Measurements from ENCODE around the gene COQ8B.
"Not testable (repeated sequence)": the region's sequence is repeated elsewhere in the genome, so short reads cannot be mapped to it uniquely, and the experiment has no call there.

COQ8B gene

DNA sequence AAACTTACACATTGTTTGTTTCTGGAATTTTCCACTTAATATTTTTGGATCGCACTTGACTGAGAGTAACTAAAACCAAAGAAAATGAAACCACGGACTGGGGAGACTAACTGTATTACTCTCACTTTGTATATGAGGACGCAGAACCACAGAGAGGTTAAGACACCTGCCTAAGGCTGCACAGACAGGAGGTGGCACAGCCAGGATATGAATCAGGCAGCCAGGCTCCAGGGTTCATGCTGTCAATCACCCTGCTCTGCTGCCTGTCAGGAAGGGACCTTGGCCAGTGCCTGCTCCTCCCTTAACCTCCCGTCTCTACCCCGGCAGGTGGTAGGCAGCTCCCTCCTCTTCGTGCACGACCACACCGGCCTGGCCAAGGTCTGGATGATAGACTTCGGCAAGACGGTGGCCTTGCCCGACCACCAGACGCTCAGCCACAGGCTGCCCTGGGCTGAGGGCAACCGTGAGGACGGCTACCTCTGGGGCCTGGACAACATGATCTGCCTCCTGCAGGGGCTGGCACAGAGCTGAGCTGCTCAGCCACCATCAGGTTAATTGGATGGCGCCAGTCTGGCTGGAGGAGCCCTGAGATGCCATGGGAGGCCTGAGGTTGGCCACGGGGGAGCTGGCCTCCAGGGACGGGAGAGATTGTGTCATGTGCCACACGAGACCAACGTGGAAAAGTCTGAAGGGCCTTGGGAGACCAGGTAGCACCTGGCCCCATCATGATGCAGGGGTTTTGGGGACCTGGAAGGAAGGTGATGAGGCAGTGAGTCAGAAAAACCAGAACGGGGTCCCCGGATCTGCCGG, 22.5 kb upstream of the COQ8B start:
- POLR2A ChIA-PET (ENCODE audit: low non-redundant PET) = no interaction called here
- CTCF ChIA-PET = interaction anchor here (0.6 to 1.5 kb wide), 2 partner anchors 16 to 600 kb away, joined by 3 to 7 read pairs; no protein-coding TSS in a partner anchor
- DNase-seq (ENCODE audit: low spot score) = no peak
- TF ChIP-seq, protein P1, sequence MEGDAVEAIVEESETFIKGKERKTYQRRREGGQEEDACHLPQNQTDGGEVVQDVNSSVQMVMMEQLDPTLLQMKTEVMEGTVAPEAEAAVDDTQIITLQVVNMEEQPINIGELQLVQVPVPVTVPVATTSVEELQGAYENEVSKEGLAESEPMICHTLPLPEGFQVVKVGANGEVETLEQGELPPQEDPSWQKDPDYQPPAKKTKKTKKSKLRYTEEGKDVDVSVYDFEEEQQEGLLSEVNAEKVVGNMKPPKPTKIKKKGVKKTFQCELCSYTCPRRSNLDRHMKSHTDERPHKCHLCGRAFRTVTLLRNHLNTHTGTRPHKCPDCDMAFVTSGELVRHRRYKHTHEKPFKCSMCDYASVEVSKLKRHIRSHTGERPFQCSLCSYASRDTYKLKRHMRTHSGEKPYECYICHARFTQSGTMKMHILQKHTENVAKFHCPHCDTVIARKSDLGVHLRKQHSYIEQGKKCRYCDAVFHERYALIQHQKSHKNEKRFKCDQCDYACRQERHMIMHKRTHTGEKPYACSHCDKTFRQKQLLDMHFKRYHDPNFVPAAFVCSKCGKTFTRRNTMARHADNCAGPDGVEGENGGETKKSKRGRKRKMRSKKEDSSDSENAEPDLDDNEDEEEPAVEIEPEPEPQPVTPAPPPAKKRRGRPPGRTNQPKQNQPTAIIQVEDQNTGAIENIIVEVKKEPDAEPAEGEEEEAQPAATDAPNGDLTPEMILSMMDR (conservative IDR thresholded peaks at IDR 0.05; ENCODE audit: low read depth) = no peak
- H3K27ac ChIP-seq = peak overlapping the region; percentile 69

DNA sequence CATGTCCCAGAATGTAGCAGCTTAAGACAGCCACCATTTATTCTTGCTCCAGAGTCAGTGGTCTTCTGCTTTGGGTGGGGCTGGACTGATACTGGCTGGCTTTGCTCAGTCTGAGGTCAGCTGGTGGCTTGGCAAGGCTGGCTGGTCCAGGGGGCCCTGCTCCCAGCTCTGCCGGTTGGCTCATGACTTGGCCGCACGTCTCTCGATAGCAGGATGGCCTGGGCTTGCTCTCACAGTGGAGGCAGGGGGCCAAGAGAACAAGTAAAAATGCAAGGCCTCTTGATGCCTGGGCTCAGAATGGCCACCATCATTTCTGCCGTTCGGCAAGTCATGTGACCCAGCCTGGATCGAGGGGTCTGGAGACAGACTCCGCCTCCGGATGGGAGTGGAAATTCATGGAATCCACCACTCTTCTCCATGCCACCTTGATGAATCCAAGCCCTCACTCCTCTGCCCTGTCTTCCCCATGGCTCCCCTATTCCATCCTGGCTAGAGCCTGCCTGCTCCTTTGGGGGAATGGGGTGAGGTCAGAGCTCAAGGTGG, 20.5 kb upstream of the COQ8B start:
- ChIA-PET POLR2A (ENCODE audit: low non-redundant PET) (no interaction called here), CTCF (no interaction called here)
- peak overlapping the region; percentile 40; the same call in 1 of the 2 replicates for H3K27ac ChIP-seq
- no peak for DNase-seq (ENCODE audit: low spot score)
- TF ChIP-seq, protein P1 (conservative IDR thresholded peaks at IDR 0.05; ENCODE audit: low read depth) = no peak

GRCh38 chr19:40736661-40737060, 20.0 kb upstream of the COQ8B start:
- peak overlapping the region; percentile 40 for H3K27ac ChIP-seq
- ChIA-PET POLR2A (ENCODE audit: low non-redundant PET) (interaction anchor here (1.4 kb wide), 1 partner anchor 14 kb away, joined by 4 read pairs; the partner anchor contains the start of gene ACTMAP), CTCF (no interaction called here)
- TF ChIP-seq, protein P1 (conservative IDR thresholded peaks at IDR 0.05; ENCODE audit: low read depth) = no peak
- DNase-seq (ENCODE audit: low spot score) = no peak

GRCh38 chr19:40735013-40735771, 18.5 kb upstream of the COQ8B start:
- ChIA-PET CTCF (no interaction called here), POLR2A (ENCODE audit: low non-redundant PET) (interaction anchor here (1.4 kb wide), 1 partner anchor 15 kb away, joined by 4 read pairs; the partner anchor contains the start of gene ACTMAP)
- peak overlapping the region; percentile 63 for H3K27ac ChIP-seq

GRCh38 chr19:40733149-40733548, 16.5 kb upstream of the COQ8B start:
- DNase-seq (ENCODE audit: low spot score) = no peak
- ChIA-PET CTCF (no interaction called here), POLR2A (ENCODE audit: low non-redundant PET) (no interaction called here)
- peak overlapping the region; percentile 41 for H3K27ac ChIP-seq
- TF ChIP-seq, protein P1 (conservative IDR thresholded peaks at IDR 0.05; ENCODE audit: low read depth) = no peak

More at GRCh38 chr19:40735013-40735771, 18.5 kb upstream of the COQ8B start:
- TF ChIP-seq, protein P1 (conservative IDR thresholded peaks at IDR 0.05; ENCODE audit: low read depth) = no peak
- no peak for DNase-seq (ENCODE audit: low spot score)

- H3K27ac ChIP-seq; DNase-seq (ENCODE audit: low spot score); POLR2A ChIA-PET (ENCODE audit: low non-redundant PET): not testable (repeated sequence)
- CTCF ChIA-PET = interaction anchor here (0.7 kb wide), 1 partner anchor 98 kb away, joined by 3 read pairs; no protein-coding TSS in a partner anchor
Measured at GRCh38 chr19:40732304-40732703, 15.6 kb upstream of the COQ8B start.

GRCh38 chr19:40730065-40730464, 13.4 kb upstream of the COQ8B start:
- DNase-seq (ENCODE audit: low spot score); CTCF ChIA-PET; POLR2A ChIA-PET (ENCODE audit: low non-redundant PET); H3K27ac ChIP-seq: not testable (repeated sequence)

Data from RWPE1 (cell line).